NCI-H460 (cell line): ENCODE data around the gene TM9SF4. TPM values are rescaled to one million over a fixed set of nuclear protein-coding genes. Genes with fewer than 3 reads are reported as not detected.
"Not testable (repeated sequence)": the region's sequence is repeated elsewhere in the genome, so short reads cannot be mapped to it uniquely, and the experiment has no call there.

Source experiments
- DNase-seq: peaks from one replicate; pipeline ENCODE4 v3.0.0-alpha.2; 2016; ENCODE audit warnings: low read depth; ENCODE audit errors: extremely low read depth
- total RNA-seq: library from RNA; depleted of rRNA; stranded (reverse); fragments of >200 nt; shearing (Covaris generic); gene quantifications from 2 replicates; pipeline ENCODE4 v1.2.3, GENCODE V29; 2014

The TM9SF4 gene
- total RNA-seq, 1 experiment from 2014 or later: 42.9 TPM

GRCh38 chr20:32186506-32186905, 77.0 kb downstream of the TM9SF4 start:
- DNase-seq: no peak

GRCh38 chr20:32188376-32189122, 79.0 kb downstream of the TM9SF4 start:
- no peak for DNase-seq

GRCh38 chr20:32189123-32189410, 79.6 kb downstream of the TM9SF4 start:
- no peak for DNase-seq

GRCh38 chr20:32189691-32190615, 80.4 kb downstream of the TM9SF4 start:
- DNase-seq: no peak

GRCh38 chr20:32190616-32191415, 81.3 kb downstream of the TM9SF4 start:
- DNase-seq: no peak

- DNase-seq: no peak
Observed at GRCh38 chr20:32191422-32191821, 81.9 kb downstream of the TM9SF4 start.

- no peak for DNase-seq
Observed at GRCh38 chr20:32191873-32192272, 82.4 kb downstream of the TM9SF4 start.

GRCh38 chr20:32192698-32193097, 83.2 kb downstream of the TM9SF4 start:
- DNase-seq: no peak

- DNase-seq: not testable (repeated sequence)
Observed at GRCh38 chr20:32193336-32193735, 83.8 kb downstream of the TM9SF4 start.

GRCh38 chr20:32193996-32194395, 84.5 kb downstream of the TM9SF4 start:
- no peak for DNase-seq

GRCh38 chr20:32195581-32195980, 86.1 kb downstream of the TM9SF4 start:
- DNase-seq: no peak

- DNase-seq: not testable (repeated sequence)
Observed at GRCh38 chr20:32196613-32197012, 87.1 kb downstream of the TM9SF4 start.

GRCh38 chr20:32197136-32197535, 87.6 kb downstream of the TM9SF4 start:
- not testable (repeated sequence) for DNase-seq

- no peak for DNase-seq
Observed at GRCh38 chr20:32199006-32199405, 89.5 kb downstream of the TM9SF4 start.

GRCh38 chr20:32201296-32201976, 91.9 kb downstream of the TM9SF4 start:
- no peak for DNase-seq

GRCh38 chr20:32201977-32202363, 92.5 kb downstream of the TM9SF4 start:
- DNase-seq: no peak

GRCh38 chr20:32203356-32204204, 94.1 kb downstream of the TM9SF4 start:
- DNase-seq: no peak

- DNase-seq: no peak
Observed at GRCh38 chr20:32204205-32205109, 94.9 kb downstream of the TM9SF4 start.
